Astrocyte (in vitro differentiated cells and primary cell): ENCODE data around the gene CTNNA3. TPM values are rescaled to one million over a fixed set of nuclear protein-coding genes. Genes with fewer than 3 reads are reported as not detected.
"Not testable (repeated sequence)": the region's sequence is repeated elsewhere in the genome, so short reads cannot be mapped to it uniquely, and the experiment has no call there.

Experiments used
- DNase-seq: peaks from one replicate; pipeline ENCODE4 v3.0.0-alpha.2; 2010; ENCODE audit warnings: low read depth
- FAIRE-seq: peaks from 2 replicates; lab custom pipeline; 2011; peaks lifted over from hg19 to GRCh38; lab: Jason Lieb, UNC
- H2AFZ ChIP-seq: 2 replicates; pipeline ENCODE4 v1.6.0; 2012; ENCODE audit warnings: low read depth, low read length, inconsistent platforms
- H3K27ac ChIP-seq: 2 replicates; pipeline ENCODE4 v1.5.1; 2011; ENCODE audit warnings: low read depth, low read length, inconsistent platforms
- H3K27me3 ChIP-seq: 2 replicates; pipeline ENCODE4 v1.6.0; 2011; ENCODE audit warnings: low read length, inconsistent platforms; ENCODE audit not compliant: insufficient read depth
- H3K36me3 ChIP-seq: 2 replicates; pipeline ENCODE4 v1.5.1; 2011; ENCODE audit warnings: low read length, inconsistent platforms; ENCODE audit not compliant: insufficient read depth
- H3K4me1 ChIP-seq: 2 replicates; pipeline ENCODE4 v1.5.1; 2011; ENCODE audit warnings: low read length, inconsistent platforms; ENCODE audit not compliant: insufficient read depth
- H3K4me2 ChIP-seq: 2 replicates; pipeline ENCODE4 v1.6.0; 2012; ENCODE audit warnings: low read length, inconsistent platforms
- H3K4me3 ChIP-seq: 2 replicates; pipeline ENCODE4 v1.5.1; 2011; ENCODE audit warnings: low read depth, mild to moderate bottlenecking, low read length, inconsistent platforms; ENCODE audit not compliant: insufficient read depth
- H3K79me2 ChIP-seq: 2 replicates; pipeline ENCODE4 v1.6.0; 2012; ENCODE audit warnings: mild to moderate bottlenecking, low read length, inconsistent platforms; ENCODE audit not compliant: insufficient read depth
- H3K9ac ChIP-seq: 2 replicates; pipeline ENCODE4 v1.6.0; 2012; ENCODE audit warnings: mild to moderate bottlenecking, low read length, inconsistent platforms
- H3K9me3 ChIP-seq: 2 replicates; pipeline ENCODE4 v1.5.1; 2012; ENCODE audit warnings: low read depth, mild to moderate bottlenecking, low read length, inconsistent platforms; ENCODE audit not compliant: insufficient read depth
- H4K20me1 ChIP-seq: 2 replicates; pipeline ENCODE4 v1.6.0; 2012; ENCODE audit warnings: low read length, inconsistent platforms; ENCODE audit not compliant: insufficient read depth
- H3K27ac Mint-ChIP-seq: one replicate; pipeline ENCODE4 v1.8.0; 2021; ENCODE audit warnings: mild to moderate bottlenecking, mixed read lengths; ENCODE audit not compliant: unreplicated experiment
- H3K27me3 Mint-ChIP-seq: one replicate; pipeline ENCODE4 v1.8.0; 2021; ENCODE audit warnings: low read depth, mixed read lengths; ENCODE audit not compliant: unreplicated experiment
- H3K36me3 Mint-ChIP-seq: one replicate; pipeline ENCODE4 v1.8.0; 2021; ENCODE audit warnings: low read depth, mixed read lengths; ENCODE audit not compliant: unreplicated experiment
- H3K4me1 Mint-ChIP-seq: one replicate; pipeline ENCODE4 v1.8.0; 2021; ENCODE audit warnings: low read depth, mixed read lengths; ENCODE audit not compliant: unreplicated experiment
- H3K4me3 Mint-ChIP-seq: one replicate; pipeline ENCODE4 v1.8.0; 2021; ENCODE audit warnings: mild to moderate bottlenecking, moderate library complexity, mixed read lengths; ENCODE audit not compliant: unreplicated experiment
- H3K9me3 Mint-ChIP-seq: one replicate; pipeline ENCODE4 v1.8.0; 2021; ENCODE audit warnings: mild to moderate bottlenecking, mixed read lengths; ENCODE audit not compliant: unreplicated experiment
- EZH2 ChIP-seq: IDR thresholded peaks from 2 replicates; pipeline ENCODE4 v1.6.1; 2012; ENCODE audit warnings: mild to moderate bottlenecking, low read length, inconsistent platforms; ENCODE audit not compliant: insufficient read depth
- total RNA-seq: library from RNA; stranded (reverse); gene quantifications from 2 replicates; pipeline ENCODE4 v1.2.1, GENCODE V29; 2021
- TF ChIP-seq, protein P1 (sequence below): IDR thresholded peaks from 2 replicates; pipeline ENCODE4 v1.5.1; 2011; ENCODE audit warnings: low read depth, mild to moderate bottlenecking, inconsistent platforms, low read length, moderate library complexity; ENCODE audit not compliant: insufficient read depth

The CTNNA3 gene
- total RNA-seq, 1 donor from 2014 or later: 0.73 TPM

DNA sequence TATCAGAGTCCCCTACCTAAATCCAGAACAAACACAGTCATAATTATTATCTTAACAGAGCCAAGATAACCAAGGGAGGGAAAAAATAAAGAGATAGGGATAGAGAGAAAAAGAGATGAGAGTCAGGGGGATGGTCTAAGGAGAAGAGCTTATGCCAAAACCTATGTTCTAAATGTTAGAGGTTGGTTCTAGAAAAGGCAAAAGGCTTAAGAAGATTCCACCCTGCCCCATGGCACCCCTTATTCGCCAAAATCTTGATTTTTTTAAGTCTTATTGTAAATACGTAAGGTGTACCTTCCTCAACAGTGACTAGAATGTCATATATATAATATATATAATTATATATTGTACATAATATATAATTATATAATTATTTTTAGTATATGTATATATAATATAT lies 29.6 kb upstream of the CTNNA3 start:
- Histone ChIP-seq H3K27ac (no peak overlapping the region), H3K4me2 (no peak overlapping the region), H3K36me3 (no peaks in the 10 kb centered on the region), H2AFZ (no peak overlapping the region), H3K27me3 (no peaks in the 10 kb centered on the region), H3K4me3 (no peak overlapping the region), H3K9ac (no peak overlapping the region), H3K9me3 (no peaks in the 10 kb centered on the region), H4K20me1 (no peaks in the 10 kb centered on the region), H3K79me2 (no peaks in the 10 kb centered on the region), H3K4me1 (no peaks in the 10 kb centered on the region)
- Mint-ChIP-seq H3K9me3 (peaks cover 2% of the 10 kb centered on the region), H3K27me3 (no peaks in the 10 kb centered on the region), H3K36me3 (no peaks in the 10 kb centered on the region), H3K4me3 (no peak overlapping the region), H3K27ac (no peak overlapping the region), H3K4me1 (no peaks in the 10 kb centered on the region)
- no peak for TF ChIP-seq EZH2
- TF ChIP-seq, protein P1, sequence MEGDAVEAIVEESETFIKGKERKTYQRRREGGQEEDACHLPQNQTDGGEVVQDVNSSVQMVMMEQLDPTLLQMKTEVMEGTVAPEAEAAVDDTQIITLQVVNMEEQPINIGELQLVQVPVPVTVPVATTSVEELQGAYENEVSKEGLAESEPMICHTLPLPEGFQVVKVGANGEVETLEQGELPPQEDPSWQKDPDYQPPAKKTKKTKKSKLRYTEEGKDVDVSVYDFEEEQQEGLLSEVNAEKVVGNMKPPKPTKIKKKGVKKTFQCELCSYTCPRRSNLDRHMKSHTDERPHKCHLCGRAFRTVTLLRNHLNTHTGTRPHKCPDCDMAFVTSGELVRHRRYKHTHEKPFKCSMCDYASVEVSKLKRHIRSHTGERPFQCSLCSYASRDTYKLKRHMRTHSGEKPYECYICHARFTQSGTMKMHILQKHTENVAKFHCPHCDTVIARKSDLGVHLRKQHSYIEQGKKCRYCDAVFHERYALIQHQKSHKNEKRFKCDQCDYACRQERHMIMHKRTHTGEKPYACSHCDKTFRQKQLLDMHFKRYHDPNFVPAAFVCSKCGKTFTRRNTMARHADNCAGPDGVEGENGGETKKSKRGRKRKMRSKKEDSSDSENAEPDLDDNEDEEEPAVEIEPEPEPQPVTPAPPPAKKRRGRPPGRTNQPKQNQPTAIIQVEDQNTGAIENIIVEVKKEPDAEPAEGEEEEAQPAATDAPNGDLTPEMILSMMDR: no peak
- DNase-seq (no peak), FAIRE-seq (no peak)

DNA sequence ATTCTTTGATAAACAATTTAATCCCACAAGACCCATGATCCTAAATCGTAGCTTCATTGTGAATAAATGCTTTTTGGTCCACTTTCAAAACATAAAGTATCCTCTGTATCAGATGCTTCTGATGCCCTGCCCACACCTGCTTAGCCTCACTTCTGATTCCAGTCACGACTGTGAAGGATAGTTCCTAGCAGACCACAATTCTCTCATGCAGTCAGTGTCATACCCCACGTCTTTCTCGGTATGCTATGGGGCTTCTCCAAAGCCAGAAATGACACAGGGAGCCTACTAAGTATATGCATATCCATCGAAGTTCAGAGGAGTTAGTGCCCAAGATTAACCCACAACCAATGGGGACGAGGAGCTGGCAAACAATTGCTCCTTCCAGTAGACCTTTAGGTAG lies 27.6 kb upstream of the CTNNA3 start:
- Histone ChIP-seq H3K79me2 (no peaks in the 10 kb centered on the region), H4K20me1 (no peaks in the 10 kb centered on the region), H3K4me2 (no peak overlapping the region), H3K27me3 (no peaks in the 10 kb centered on the region), H3K27ac (no peak overlapping the region), H3K36me3 (no peaks in the 10 kb centered on the region), H2AFZ (no peak overlapping the region), H3K4me1 (no peaks in the 10 kb centered on the region), H3K4me3 (no peak overlapping the region), H3K9ac (no peak overlapping the region), H3K9me3 (no peaks in the 10 kb centered on the region)
- Mint-ChIP-seq H3K36me3 (no peaks in the 10 kb centered on the region), H3K4me3 (no peak overlapping the region), H3K9me3 (peaks cover 7% of the 10 kb centered on the region), H3K27me3 (no peaks in the 10 kb centered on the region), H3K4me1 (no peaks in the 10 kb centered on the region), H3K27ac (no peak overlapping the region)
- FAIRE-seq: no peak
- TF ChIP-seq, protein P1: no peak
- no peak for TF ChIP-seq EZH2
- no peak for DNase-seq

DNA sequence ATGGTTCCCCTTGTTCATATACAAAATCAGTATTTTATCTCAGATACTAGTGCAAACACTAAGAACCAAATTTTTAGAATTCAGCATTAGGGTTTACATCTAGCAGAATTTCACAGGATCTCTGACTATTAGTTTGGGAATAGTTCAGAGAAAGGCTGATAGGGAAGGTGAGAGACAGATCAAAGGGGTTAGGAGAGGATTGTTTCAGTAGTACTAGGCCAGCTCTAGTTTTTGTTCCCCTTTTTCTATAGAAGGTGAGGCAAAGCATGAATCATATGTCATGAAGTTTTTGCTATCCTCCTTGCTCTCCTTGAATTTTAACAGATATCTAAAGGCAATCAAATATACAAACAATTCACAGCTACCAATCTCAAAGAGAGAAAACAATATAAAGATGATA lies 26.1 kb upstream of the CTNNA3 start:
- Mint-ChIP-seq H3K27me3 (peaks cover 2% of the 10 kb centered on the region), H3K36me3 (no peaks in the 10 kb centered on the region), H3K27ac (no peak overlapping the region), H3K9me3 (peaks cover 7% of the 10 kb centered on the region), H3K4me3 (no peak overlapping the region), H3K4me1 (no peaks in the 10 kb centered on the region)
- Histone ChIP-seq H3K4me1 (no peaks in the 10 kb centered on the region), H3K27me3 (no peaks in the 10 kb centered on the region), H3K9ac (no peak overlapping the region), H2AFZ (no peak overlapping the region), H3K36me3 (no peaks in the 10 kb centered on the region), H4K20me1 (no peaks in the 10 kb centered on the region), H3K4me3 (no peak overlapping the region), H3K9me3 (no peaks in the 10 kb centered on the region), H3K4me2 (no peak overlapping the region), H3K79me2 (no peaks in the 10 kb centered on the region), H3K27ac (no peak overlapping the region)
- DNase-seq (no peak), FAIRE-seq (no peak)
- no peak for TF ChIP-seq EZH2
- TF ChIP-seq, protein P1: no peak

DNA sequence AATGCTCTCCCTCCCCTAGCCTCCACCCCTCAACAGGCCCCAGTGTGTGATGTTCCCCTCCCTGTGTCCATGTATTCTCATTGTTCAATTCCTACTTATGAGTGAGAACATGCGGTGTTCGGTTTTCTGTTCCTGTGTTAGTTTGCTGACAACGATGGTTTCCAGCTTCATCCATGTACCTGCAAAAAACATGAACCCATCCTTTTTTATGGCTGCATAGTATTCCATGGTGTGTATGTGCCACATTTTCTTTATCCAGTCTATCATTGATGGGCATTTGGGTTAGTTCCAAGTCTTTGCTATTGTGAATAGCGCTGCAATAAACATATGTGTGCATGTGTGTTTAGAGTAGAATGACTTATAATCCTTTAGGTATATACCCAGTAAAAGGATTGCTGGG lies 20.5 kb upstream of the CTNNA3 start:
- H3K9me3 Mint-ChIP-seq, H3K4me1 Mint-ChIP-seq, H3K27ac ChIP-seq, H3K79me2 ChIP-seq, H3K4me2 ChIP-seq, DNase-seq, H3K4me3 Mint-ChIP-seq, H3K9ac ChIP-seq, H3K27ac Mint-ChIP-seq, H3K4me1 ChIP-seq, H3K27me3 Mint-ChIP-seq, H2AFZ ChIP-seq, H3K36me3 ChIP-seq, H4K20me1 ChIP-seq, H3K4me3 ChIP-seq, H3K9me3 ChIP-seq, H3K36me3 Mint-ChIP-seq, FAIRE-seq, H3K27me3 ChIP-seq: not testable (repeated sequence)
